Fibroblast of villous mesenchyme (primary cell): Measurements from ENCODE around the gene CPA4. TPM values are rescaled to one million over a fixed set of nuclear protein-coding genes. Genes with fewer than 3 reads are reported as not detected.
A peak's percentile ranks its signal among the peaks of the same experiment; 100 is the strongest.

Source experiments
- DNase-seq: peaks from one replicate; pipeline ENCODE4 v3.0.0-alpha.2; 2010; ENCODE audit warnings: low read depth
- H3K4me3 ChIP-seq: 2 replicates; pipeline ENCODE4 v1.5.1; 2011; ENCODE audit warnings: low read depth, mild to moderate bottlenecking, low read length
- CTCF ChIP-seq: IDR thresholded peaks from 2 replicates; pipeline ENCODE4 v1.5.1; 2012; ENCODE audit warnings: low read depth, mild to moderate bottlenecking, low read length; ENCODE audit not compliant: insufficient read depth
- total RNA-seq: library from RNA; depleted of rRNA; stranded (reverse); fragments of >200 nt; gene quantifications from 2 replicates; pipeline ENCODE4 v1.2.3, GENCODE V29; 2012

The CPA4 gene
- total RNA-seq, 1 donor, result 90.2 TPM

DNA sequence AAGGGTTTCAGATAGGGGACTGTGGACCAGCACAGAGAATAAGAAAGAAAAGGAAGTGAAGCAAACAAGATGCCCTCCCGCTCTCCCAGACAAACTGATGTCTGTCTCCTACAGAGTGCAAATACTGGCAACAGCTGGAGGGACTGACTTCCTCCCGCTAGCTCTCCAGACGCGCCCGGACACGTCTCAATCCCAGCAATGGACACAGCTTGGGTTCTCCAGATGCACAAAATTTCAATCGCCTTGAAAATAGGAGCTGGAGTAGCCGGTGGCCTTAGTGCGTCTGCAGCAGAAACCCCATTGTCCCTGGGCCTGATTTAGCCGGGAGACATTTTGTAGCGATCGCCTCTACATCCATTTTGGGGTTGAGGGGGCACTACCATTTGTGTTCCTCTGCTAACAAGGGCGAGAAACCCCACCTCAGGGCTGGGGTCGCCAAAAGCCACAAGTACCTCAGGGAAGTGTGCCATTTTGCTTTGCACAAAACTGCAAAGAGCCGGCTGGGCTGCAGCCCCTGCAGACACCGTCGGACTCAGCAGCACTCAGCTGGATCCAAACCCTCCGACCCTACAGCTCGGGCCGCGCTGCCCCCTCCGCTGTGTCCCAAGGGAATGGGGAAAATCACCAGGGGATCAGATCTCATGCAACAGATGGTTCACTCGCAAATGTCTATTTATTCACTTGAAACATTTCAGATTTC is 20.4 kb upstream of the CPA4 start:
- DNase-seq, result peak; percentile 28
- H3K4me3 ChIP-seq, result no peak overlapping the region
- no peak for TF ChIP-seq CTCF

GRCh38 chr7:130273081-130273932 is 19.7 kb upstream of the CPA4 start:
- H3K4me3 ChIP-seq, result peak overlapping the region; percentile 19
- DNase-seq, result peak; percentile 94
- TF ChIP-seq CTCF, result no peak

- peak; percentile 20 for TF ChIP-seq CTCF
- H3K4me3 ChIP-seq, result peak overlapping the region; percentile 19
- DNase-seq, result peak; percentile 92
These were observed 19.1 kb upstream of the CPA4 start for GRCh38 chr7:130273933-130274255.

DNA sequence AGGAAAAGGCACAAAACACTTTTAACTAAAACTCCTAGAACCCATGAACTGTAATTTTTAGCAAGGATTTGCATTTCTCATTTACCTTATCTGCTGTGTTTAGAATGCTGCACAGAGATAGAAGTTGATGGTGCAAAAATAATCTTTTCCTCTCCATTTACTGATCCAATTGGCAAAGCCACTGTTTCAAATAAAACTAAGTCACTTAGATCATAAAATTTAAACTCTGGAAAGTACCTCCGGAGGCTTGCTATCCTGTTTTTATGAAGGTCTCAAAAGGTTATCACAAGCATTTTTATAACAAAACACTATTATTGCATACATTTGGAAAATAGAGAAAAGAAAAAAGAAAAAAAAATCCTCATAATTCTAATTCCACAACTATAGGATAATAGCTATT is 18.7 kb upstream of the CPA4 start:
- no peak for TF ChIP-seq CTCF
- no peak overlapping the region for H3K4me3 ChIP-seq
- peak; percentile 36 for DNase-seq

DNA sequence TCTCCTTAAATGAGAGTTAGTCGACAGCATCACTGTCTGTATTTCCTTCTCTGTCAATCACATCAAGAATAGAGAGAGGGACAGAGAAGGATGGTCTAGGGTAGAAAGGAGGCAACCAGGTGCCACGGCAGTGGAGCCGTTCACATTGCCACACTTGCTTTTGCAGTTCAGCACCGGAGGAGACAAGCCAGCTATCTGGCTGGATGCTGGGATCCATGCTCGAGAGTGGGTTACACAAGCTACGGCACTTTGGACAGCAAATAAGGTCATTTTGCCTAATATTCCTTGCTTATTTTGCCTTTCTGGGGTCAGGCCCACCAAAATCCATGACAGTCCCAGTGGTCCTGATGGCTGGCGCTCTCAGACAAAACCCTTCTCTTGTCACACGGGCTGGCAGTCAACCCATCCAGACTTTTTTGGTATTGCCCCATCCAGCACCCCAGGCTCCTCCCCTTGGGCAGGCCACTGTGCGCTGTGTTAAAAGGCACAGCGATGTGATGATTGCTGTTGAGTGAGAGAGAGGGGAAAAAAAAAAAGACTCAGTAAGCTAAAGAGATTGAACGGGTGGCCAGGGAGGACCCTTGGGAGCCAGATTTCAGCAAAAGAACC is 17.9 kb upstream of the CPA4 start:
- peak; percentile 64 for DNase-seq
- H3K4me3 ChIP-seq, result peak overlapping the region; percentile 5
- TF ChIP-seq CTCF, result no peak

DNA sequence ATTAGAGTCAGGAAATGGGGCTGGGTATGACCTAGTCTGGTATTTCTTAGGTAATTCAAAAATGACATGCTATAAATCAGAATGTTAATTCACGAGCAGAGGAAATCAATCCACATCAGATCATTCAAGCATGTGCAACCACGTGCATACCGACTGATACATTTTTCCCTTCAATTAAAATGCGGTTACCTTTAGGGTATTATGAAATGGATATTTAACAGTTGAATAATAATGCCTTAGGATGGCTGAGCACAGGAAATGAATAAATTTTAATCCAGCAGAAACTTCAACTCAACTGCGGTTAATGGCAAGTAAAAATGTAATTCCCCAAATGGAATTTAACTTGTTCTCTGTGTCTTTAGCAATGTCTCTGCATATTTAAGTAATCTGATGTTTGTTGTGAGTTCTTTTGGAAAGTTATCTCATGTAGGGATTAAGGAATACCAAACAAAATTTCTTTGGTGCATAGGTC is 17.1 kb upstream of the CPA4 start:
- DNase-seq, result peak; percentile 95
- TF ChIP-seq CTCF, result no peak
- no peak overlapping the region for H3K4me3 ChIP-seq
